ENCODE results near the gene SMYD5.

DNA sequence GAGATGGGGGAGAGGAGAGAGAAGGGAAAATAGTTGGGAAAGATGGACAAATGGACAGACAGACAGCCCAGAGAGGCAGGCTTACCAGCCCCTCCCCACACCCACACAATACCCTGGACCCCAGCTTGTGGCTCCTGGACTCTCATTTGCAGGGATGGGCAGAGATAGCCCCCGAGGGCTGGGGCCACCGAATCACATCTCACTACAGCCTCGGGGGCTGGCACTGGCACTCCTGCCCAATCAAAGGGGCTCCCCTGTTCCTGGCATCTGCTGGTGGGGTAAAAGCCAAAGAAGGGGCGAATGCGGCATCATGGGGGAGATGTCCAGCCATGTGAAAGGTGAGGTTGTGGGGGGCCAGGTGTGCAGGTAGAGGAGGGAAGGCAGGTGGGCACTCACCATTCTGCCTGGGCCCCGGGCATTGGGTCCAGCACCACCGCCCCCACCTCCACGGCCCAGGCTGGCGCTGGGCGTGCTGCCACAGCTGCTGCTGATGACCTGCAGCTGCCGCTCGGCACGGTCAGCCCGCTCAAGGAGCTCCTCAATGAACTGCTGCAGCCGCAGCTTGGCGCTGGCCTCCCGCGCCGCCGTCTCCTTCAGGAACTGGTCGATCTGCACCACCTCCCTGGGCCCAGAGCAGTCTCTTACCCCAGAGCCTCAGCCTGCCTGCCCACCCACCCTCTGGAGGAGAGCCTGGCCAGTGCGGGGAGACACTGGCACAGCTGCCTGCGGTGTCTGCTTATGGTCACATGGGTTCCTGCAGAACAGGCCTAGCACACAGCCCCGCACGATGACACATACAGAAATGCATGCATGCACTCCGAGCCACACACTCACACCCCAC lies 52.2 kb downstream of the SMYD5 start:
- TF ChIP-seq, protein P1, sequence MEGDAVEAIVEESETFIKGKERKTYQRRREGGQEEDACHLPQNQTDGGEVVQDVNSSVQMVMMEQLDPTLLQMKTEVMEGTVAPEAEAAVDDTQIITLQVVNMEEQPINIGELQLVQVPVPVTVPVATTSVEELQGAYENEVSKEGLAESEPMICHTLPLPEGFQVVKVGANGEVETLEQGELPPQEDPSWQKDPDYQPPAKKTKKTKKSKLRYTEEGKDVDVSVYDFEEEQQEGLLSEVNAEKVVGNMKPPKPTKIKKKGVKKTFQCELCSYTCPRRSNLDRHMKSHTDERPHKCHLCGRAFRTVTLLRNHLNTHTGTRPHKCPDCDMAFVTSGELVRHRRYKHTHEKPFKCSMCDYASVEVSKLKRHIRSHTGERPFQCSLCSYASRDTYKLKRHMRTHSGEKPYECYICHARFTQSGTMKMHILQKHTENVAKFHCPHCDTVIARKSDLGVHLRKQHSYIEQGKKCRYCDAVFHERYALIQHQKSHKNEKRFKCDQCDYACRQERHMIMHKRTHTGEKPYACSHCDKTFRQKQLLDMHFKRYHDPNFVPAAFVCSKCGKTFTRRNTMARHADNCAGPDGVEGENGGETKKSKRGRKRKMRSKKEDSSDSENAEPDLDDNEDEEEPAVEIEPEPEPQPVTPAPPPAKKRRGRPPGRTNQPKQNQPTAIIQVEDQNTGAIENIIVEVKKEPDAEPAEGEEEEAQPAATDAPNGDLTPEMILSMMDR (IDR thresholded peaks at IDR 0.05): no peak
- no peak for TF ChIP-seq POLR2A (IDR thresholded peaks at IDR 0.05)
